Activated CD8-positive, alpha-beta T cell treated with anti-CD3 and anti-CD28 coated beads, Interleukin-2, amount 10 ng/mL, durations not matched to agents 7 days and 5 days (primary cell): ENCODE data around the gene TSC22D3. TPM values are rescaled to one million over a fixed set of nuclear protein-coding genes. Genes with fewer than 3 reads are reported as not detected.

Source experiments
- ATAC-seq: fragments of 150-1000 bp; cut with Tn5 transposase; one replicate; pipeline ENCODE4 v1.10.0; 2021; ENCODE audit warnings: moderate library complexity
- CTCF ChIA-PET: fragments of 350-600 bp; sonication (Branson Sonifier 250); formaldehyde crosslinking; loops from one replicate; lab custom pipeline; 2021; ENCODE audit warnings: antibody characterized with exemption; lab: Charles Lee
- POLR2A ChIA-PET: fragments of 350-600 bp; sonication (Branson Sonifier 250); formaldehyde crosslinking; loops from one replicate; lab custom pipeline; 2021; ENCODE audit warnings: antibody characterized with exemption; lab: Charles Lee
- DNase-seq: peaks from one replicate; pipeline ENCODE4 v3.0.0-alpha.2; 2020
- H3K27ac Mint-ChIP-seq: one replicate; pipeline ENCODE4 v1.8.0; 2021; ENCODE audit warnings: mild to moderate bottlenecking, mixed read lengths
- H3K27me3 Mint-ChIP-seq: one replicate; pipeline ENCODE4 v1.8.0; 2021; ENCODE audit warnings: low read depth, mixed read lengths
- H3K36me3 Mint-ChIP-seq: one replicate; pipeline ENCODE4 v1.8.0; 2021; ENCODE audit warnings: low read depth, mixed read lengths
- H3K4me1 Mint-ChIP-seq: one replicate; pipeline ENCODE4 v1.8.0; 2021; ENCODE audit warnings: low read depth, mixed read lengths
- H3K4me3 Mint-ChIP-seq: one replicate; pipeline ENCODE4 v1.8.0; 2021; ENCODE audit warnings: mild to moderate bottlenecking, mixed read lengths
- H3K9me3 Mint-ChIP-seq: one replicate; pipeline ENCODE4 v1.8.0; 2022; ENCODE audit warnings: mixed read lengths; ENCODE audit not compliant: insufficient read depth
- total RNA-seq, 2 experiments: library from RNA; stranded (reverse); gene quantifications; one replicate each; pipeline ENCODE4 v1.2.3, GENCODE V29; 2021

The TSC22D3 gene
- total RNA-seq, 2 experiments from 2014 or later = 54.8 TPM

DNA sequence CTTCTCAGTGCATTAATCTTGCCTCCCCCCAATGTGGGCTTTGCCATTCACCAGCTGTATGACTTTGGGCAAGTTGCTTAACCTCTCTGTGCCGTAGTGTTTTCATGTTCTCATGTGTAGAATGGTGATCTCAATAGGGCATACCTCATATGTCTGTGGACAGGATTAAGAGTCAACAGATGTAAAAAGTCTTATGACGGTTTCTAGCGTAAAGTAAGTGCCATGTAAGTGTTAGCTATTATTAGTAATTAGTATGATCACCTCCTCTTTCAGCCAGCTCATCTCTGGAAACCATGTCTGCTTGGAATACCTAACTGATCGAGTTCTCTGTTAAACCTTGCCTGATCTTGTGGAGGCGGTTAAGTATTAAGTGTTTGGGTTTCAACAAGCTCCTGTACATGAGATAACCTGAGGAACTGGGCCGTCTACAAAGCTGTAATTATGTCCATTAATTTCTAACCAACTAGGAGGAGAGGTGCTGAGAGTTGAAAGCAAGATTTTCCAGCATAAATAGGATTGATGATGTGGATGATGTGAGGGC lies 66.3 kb downstream of the TSC22D3 start:
- no peak overlapping the region for H3K27ac Mint-ChIP-seq
- ChIA-PET CTCF (interaction anchor here (1.0 to 14.6 kb wide), 3 partner anchors 10 to 68 kb away, joined by 3 to 308 read pairs (median 7); partner anchors contain the start of gene NCBP2L), POLR2A (interaction anchor here (11.6 kb wide), 1 partner anchor 33 kb away, joined by 292 read pairs; no protein-coding TSS in a partner anchor)
- peaks cover 24% of the 10 kb centered on the region for H3K4me1 Mint-ChIP-seq
- no peak overlapping the region for H3K4me3 Mint-ChIP-seq
- no peak for DNase-seq
- no peak for ATAC-seq
- peaks cover 2% of the 10 kb centered on the region for H3K27me3 Mint-ChIP-seq
- peaks cover 14% of the 10 kb centered on the region for H3K36me3 Mint-ChIP-seq
- no peaks in the 10 kb centered on the region for H3K9me3 Mint-ChIP-seq

GRCh38 chrX:107708762-107709161 lies 66.8 kb downstream of the TSC22D3 start:
- Mint-ChIP-seq H3K4me3 (no peak overlapping the region), H3K27me3 (peaks cover 2% of the 10 kb centered on the region), H3K9me3 (no peaks in the 10 kb centered on the region), H3K4me1 (peaks cover 24% of the 10 kb centered on the region), H3K36me3 (peaks cover 10% of the 10 kb centered on the region), H3K27ac (no peak overlapping the region)
- no peak for ATAC-seq
- POLR2A ChIA-PET = interaction anchor here (11.6 kb wide), 1 partner anchor 32 kb away, joined by 292 read pairs; no protein-coding TSS in a partner anchor
- CTCF ChIA-PET = interaction anchor here (1.0 to 14.6 kb wide), 3 partner anchors 11 to 68 kb away, joined by 3 to 308 read pairs (median 7); partner anchors contain the start of gene NCBP2L
- DNase-seq = no peak

GRCh38 chrX:107707866-107708265 lies 67.7 kb downstream of the TSC22D3 start:
- no peak overlapping the region for H3K4me3 Mint-ChIP-seq
- ChIA-PET POLR2A (no interaction called here), CTCF (no interaction called here)
- H3K36me3 Mint-ChIP-seq = peaks cover 3% of the 10 kb centered on the region
- H3K27me3 Mint-ChIP-seq = peaks cover 2% of the 10 kb centered on the region
- no peak for ATAC-seq
- no peak overlapping the region for H3K27ac Mint-ChIP-seq
- DNase-seq = no peak
- H3K9me3 Mint-ChIP-seq = no peaks in the 10 kb centered on the region
- H3K4me1 Mint-ChIP-seq = peaks cover 24% of the 10 kb centered on the region

- ChIA-PET POLR2A (interaction anchor here (0.9 kb wide), 1 partner anchor 21 kb away, joined by 3 read pairs; no protein-coding TSS in a partner anchor), CTCF (no interaction called here)
- peaks cover 11% of the 10 kb centered on the region for H3K4me1 Mint-ChIP-seq
- DNase-seq (no peak), ATAC-seq (no peak)
- H3K27me3 Mint-ChIP-seq = peaks cover 2% of the 10 kb centered on the region
- no peak overlapping the region for H3K4me3 Mint-ChIP-seq
- H3K9me3 Mint-ChIP-seq = no peaks in the 10 kb centered on the region
- no peak overlapping the region for H3K27ac Mint-ChIP-seq
- peaks cover 2% of the 10 kb centered on the region for H3K36me3 Mint-ChIP-seq
Measured at GRCh38 chrX:107706309-107706708, 69.3 kb downstream of the TSC22D3 start.

DNA sequence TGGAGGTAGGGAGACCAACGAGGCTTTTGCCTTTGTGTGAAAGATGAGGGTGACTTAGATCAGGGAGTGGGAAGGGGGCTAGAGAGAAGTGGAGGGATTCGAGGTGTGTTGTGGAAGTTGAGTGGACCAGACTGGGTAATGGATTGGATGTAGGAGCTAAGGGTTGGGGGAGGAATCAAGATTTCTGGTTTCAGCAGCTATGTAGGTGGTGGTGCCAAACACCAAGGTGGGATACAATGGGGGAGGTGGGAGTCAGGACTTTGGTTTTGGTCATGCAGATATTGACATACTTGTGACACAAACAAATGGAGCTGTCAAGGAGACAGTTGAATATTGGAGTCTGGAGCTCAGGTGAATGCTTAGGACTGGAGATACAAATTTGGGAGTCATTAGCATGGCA lies 71.0 kb downstream of the TSC22D3 start:
- no peaks in the 10 kb centered on the region for H3K36me3 Mint-ChIP-seq
- no peak overlapping the region for H3K27ac Mint-ChIP-seq
- H3K9me3 Mint-ChIP-seq = no peaks in the 10 kb centered on the region
- H3K27me3 Mint-ChIP-seq = peaks cover 2% of the 10 kb centered on the region
- no peak overlapping the region for H3K4me3 Mint-ChIP-seq
- POLR2A ChIA-PET = no interaction called here
- H3K4me1 Mint-ChIP-seq = peaks cover 11% of the 10 kb centered on the region
- ATAC-seq (no peak), DNase-seq (no peak)
- CTCF ChIA-PET = interaction anchor here (1.3 kb wide), 1 partner anchor 73 kb away, joined by 4 read pairs; the partner anchor contains the start of gene NCBP2L

- CTCF ChIA-PET = interaction anchor here (1.3 kb wide), 1 partner anchor 73 kb away, joined by 4 read pairs; the partner anchor contains the start of gene NCBP2L
- POLR2A ChIA-PET = no interaction called here
- Mint-ChIP-seq H3K36me3 (no peaks in the 10 kb centered on the region), H3K4me1 (peaks cover 12% of the 10 kb centered on the region), H3K27me3 (peaks cover 2% of the 10 kb centered on the region), H3K9me3 (no peaks in the 10 kb centered on the region), H3K4me3 (no peak overlapping the region), H3K27ac (no peak overlapping the region)
- DNase-seq (no peak), ATAC-seq (no peak)
Measured at GRCh38 chrX:107704181-107704580, 71.4 kb downstream of the TSC22D3 start.

GRCh38 chrX:107701493-107702121 lies 74.0 kb downstream of the TSC22D3 start:
- H3K27ac Mint-ChIP-seq = no peak overlapping the region
- no peaks in the 10 kb centered on the region for H3K27me3 Mint-ChIP-seq
- H3K4me1 Mint-ChIP-seq = peaks cover 12% of the 10 kb centered on the region
- no peak overlapping the region for H3K4me3 Mint-ChIP-seq
- ChIA-PET POLR2A (no interaction called here), CTCF (interaction anchor here (1.0 to 1.1 kb wide), 3 partner anchors 18 to 28 kb away, joined by 3 read pairs; no protein-coding TSS in a partner anchor)
- DNase-seq (no peak), ATAC-seq (no peak)
- no peaks in the 10 kb centered on the region for H3K36me3 Mint-ChIP-seq
- H3K9me3 Mint-ChIP-seq = no peaks in the 10 kb centered on the region

DNA sequence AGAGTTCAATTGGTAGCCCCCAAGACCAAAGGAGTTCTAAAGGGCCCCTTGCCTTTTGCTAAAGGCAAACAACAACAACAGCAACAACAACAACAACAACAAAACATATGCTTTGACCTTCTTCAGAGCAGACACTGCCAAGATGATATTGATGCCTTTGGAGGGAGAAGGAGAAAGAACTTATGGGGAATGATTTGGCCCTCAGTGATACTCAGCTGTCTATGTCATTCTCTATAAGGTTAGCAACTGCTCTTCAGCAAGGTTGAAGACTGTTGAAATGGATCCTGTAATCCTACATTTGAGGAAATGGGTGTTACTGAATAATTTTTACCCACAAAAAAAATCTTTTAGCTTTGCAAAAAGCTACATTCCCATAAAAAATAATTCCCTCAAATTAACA lies 74.8 kb downstream of the TSC22D3 start:
- H3K4me1 Mint-ChIP-seq = peaks cover 12% of the 10 kb centered on the region
- no peak for ATAC-seq
- H3K4me3 Mint-ChIP-seq = no peak overlapping the region
- H3K27ac Mint-ChIP-seq = no peak overlapping the region
- H3K27me3 Mint-ChIP-seq = no peaks in the 10 kb centered on the region
- CTCF ChIA-PET = interaction anchor here (1.0 to 1.1 kb wide), 3 partner anchors 19 to 27 kb away, joined by 3 read pairs; no protein-coding TSS in a partner anchor
- POLR2A ChIA-PET = no interaction called here
- H3K9me3 Mint-ChIP-seq = no peaks in the 10 kb centered on the region
- no peaks in the 10 kb centered on the region for H3K36me3 Mint-ChIP-seq
- no peak for DNase-seq

GRCh38 chrX:107700317-107700774 lies 75.2 kb downstream of the TSC22D3 start:
- ATAC-seq (no peak), DNase-seq (no peak)
- Mint-ChIP-seq H3K4me1 (peaks cover 12% of the 10 kb centered on the region), H3K27me3 (no peaks in the 10 kb centered on the region), H3K36me3 (no peaks in the 10 kb centered on the region), H3K9me3 (no peaks in the 10 kb centered on the region), H3K4me3 (no peak overlapping the region), H3K27ac (no peak overlapping the region)
- ChIA-PET CTCF (interaction anchor here (1.1 kb wide), 1 partner anchor 27 kb away, joined by 3 read pairs; no protein-coding TSS in a partner anchor), POLR2A (no interaction called here)

GRCh38 chrX:107699616-107700015 lies 76.0 kb downstream of the TSC22D3 start:
- H3K27ac Mint-ChIP-seq = no peak overlapping the region
- no peak for ATAC-seq
- no peaks in the 10 kb centered on the region for H3K9me3 Mint-ChIP-seq
- H3K4me1 Mint-ChIP-seq = peaks cover 12% of the 10 kb centered on the region
- no peak overlapping the region for H3K4me3 Mint-ChIP-seq
- CTCF ChIA-PET = no interaction called here
- H3K27me3 Mint-ChIP-seq = no peaks in the 10 kb centered on the region
- POLR2A ChIA-PET = interaction anchor here (1.2 kb wide), 1 partner anchor 12 kb away, joined by 5 read pairs; no protein-coding TSS in a partner anchor
- H3K36me3 Mint-ChIP-seq = no peaks in the 10 kb centered on the region
- DNase-seq = no peak

DNA sequence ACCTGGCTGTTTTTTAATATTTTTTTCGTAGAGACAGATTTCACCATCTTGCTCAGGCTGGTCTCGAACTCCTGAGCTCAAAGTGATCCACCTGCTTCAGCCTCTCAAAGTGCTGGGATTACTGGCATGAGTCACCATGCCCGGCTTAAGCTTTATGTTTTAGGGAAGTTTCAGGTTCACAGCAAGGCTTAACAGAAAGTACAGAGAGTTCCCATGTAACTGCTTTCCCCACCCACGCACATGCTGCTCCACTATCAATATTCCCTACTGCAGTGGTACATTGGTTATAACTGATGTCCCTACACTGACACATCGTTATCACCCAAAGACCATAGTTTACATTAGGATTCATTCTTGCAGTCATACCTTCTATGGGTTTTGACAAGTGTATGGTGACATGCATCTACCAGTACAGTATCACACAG lies 84.6 kb downstream of the TSC22D3 start:
- POLR2A ChIA-PET = no interaction called here
- Mint-ChIP-seq H3K36me3 (no peaks in the 10 kb centered on the region), H3K27me3 (no peaks in the 10 kb centered on the region), H3K4me1 (peaks cover 12% of the 10 kb centered on the region), H3K4me3 (no peak overlapping the region), H3K27ac (no peak overlapping the region), H3K9me3 (no peaks in the 10 kb centered on the region)
- ATAC-seq (no peak), DNase-seq (no peak)
- CTCF ChIA-PET = interaction anchor here (1.1 kb wide), 1 partner anchor 26 kb away, joined by 3 read pairs; no protein-coding TSS in a partner anchor

- Mint-ChIP-seq H3K27ac (no peak overlapping the region), H3K9me3 (no peaks in the 10 kb centered on the region)
- ATAC-seq = no peak
Measured at GRCh38 chrX:107687445-107687844, 88.1 kb downstream of the TSC22D3 start.

More at GRCh38 chrX:107687445-107687844, 88.1 kb downstream of the TSC22D3 start:
- Mint-ChIP-seq H3K27me3 (no peaks in the 10 kb centered on the region), H3K4me3 (no peak overlapping the region), H3K4me1 (peaks cover 44% of the 10 kb centered on the region), H3K36me3 (no peaks in the 10 kb centered on the region)
- DNase-seq = no peak
- ChIA-PET CTCF (no interaction called here), POLR2A (no interaction called here)
